NCI-H524 (cell line): ENCODE data around the gene MAD1L1.

Source experiments
- DNase-seq, 2 experiments: peaks; one replicate each; lab custom pipeline; 2025; lab: John Stamatoyannopoulos, UW

Gene MAD1L1

DNA sequence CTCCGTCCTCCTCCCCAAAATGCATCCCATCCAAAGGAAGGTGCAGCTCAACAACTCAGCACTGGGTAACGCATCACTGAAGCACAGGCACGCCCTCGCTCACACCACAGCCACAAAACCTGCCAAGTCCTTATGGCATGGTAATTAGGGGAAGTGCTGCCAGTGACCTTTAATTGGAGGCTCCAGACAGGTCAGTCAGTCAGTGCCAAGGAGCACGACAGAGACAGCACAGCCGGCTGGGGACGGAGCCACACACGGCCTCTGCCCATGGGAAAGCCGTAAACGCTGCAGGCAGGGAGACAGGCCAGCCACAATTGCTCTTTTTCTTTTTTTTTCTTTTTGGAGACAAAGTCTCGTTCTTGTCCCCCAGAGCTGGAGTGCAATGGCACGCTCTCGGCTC is 146.5 kb downstream of the MAD1L1 start:
- DNase-seq, result no peak

DNA sequence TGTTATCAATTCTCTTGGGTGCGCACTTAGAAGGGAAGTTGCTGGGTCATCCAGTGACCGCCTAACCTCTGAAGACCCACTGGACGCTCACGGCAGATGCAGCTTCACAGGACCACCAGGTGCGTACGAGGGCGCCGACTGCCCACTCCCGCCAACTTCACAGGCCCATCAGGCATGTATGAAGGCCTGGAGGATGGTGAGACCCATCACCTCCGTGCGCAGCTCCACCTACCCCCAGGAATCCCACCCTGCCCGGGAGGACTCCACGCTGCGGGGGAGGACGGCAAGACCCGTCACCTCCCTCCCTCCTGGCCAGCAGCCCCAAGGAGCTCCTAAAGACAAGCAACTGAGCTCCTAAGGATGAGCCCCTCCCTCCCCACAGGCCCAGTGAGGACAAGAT is 146.9 kb downstream of the MAD1L1 start:
- DNase-seq, result no peak

DNA sequence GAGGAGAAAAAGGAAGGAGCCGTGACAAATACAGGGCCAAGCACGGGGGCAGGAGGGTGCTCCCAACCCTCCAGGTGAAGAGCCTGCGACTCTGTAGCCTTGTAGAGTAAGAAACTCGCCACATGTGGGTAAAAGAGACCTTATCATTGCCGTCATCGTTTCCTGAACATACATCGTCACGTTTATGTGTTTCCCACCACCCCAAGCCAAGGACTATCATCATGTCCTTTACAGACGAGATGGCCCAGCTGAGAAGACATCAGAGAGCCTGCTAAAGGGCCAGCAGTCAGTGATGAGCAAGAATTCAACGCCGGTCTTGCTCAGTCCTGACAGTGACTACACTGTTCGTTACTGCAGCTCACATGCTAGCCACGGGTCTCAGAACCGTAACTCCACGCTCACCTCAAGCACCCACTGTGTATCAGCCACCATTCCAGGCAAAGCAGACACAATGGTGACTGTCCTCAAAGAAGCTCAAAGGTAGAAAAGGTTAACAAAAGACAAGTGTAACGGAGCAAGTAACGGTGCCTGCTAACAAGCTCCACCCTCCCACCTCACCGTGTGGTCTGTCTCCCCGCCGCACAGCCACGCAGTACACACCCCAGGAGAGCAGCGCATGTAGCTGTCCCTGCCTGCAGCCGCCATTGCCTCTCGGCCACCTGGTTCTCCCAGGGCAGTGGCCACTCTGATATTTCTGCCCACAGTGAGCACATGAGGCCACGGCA is 147.8 kb downstream of the MAD1L1 start:
- DNase-seq, result no peak

DNA sequence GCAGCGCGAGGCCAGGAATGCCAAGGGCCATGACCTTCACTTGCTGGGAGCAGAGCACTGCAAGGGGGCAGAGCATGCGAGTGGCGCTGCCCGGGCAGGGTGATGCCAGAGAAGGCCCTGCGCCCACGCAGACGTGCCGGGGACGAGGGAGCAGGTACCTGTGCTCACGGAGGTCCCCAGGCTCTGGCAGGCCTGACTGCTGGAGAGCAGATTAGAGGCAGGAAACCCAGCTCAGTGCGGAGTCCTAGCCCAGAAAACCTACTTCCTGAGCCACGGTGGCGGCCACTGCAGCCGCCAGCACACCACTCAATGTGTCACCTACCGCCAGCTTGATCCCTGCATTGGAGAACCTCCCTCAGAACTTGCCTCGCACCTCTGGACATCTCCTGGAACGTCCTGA is 148.4 kb downstream of the MAD1L1 start:
- DNase-seq, result no peak

DNA sequence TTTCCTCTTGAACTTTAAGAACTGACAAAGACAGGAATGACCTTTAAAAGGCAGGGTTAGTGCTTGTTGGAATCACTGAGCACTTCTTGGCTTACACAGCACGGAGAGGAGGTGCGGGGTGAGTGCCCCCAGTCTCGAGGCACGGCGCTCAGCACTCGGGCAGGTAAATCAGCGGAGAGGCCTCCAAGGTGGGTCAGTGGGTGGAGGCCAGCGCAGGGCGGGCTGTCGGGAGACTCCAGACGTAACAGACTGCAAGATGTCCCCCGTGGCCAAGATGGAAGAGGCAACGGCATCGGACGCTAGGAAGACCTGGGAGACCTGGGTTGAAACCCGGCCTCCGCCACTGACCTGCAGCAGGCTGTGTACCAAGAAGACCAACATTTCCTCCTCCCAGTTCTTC is 149.4 kb downstream of the MAD1L1 start:
- DNase-seq, result no peak

DNA sequence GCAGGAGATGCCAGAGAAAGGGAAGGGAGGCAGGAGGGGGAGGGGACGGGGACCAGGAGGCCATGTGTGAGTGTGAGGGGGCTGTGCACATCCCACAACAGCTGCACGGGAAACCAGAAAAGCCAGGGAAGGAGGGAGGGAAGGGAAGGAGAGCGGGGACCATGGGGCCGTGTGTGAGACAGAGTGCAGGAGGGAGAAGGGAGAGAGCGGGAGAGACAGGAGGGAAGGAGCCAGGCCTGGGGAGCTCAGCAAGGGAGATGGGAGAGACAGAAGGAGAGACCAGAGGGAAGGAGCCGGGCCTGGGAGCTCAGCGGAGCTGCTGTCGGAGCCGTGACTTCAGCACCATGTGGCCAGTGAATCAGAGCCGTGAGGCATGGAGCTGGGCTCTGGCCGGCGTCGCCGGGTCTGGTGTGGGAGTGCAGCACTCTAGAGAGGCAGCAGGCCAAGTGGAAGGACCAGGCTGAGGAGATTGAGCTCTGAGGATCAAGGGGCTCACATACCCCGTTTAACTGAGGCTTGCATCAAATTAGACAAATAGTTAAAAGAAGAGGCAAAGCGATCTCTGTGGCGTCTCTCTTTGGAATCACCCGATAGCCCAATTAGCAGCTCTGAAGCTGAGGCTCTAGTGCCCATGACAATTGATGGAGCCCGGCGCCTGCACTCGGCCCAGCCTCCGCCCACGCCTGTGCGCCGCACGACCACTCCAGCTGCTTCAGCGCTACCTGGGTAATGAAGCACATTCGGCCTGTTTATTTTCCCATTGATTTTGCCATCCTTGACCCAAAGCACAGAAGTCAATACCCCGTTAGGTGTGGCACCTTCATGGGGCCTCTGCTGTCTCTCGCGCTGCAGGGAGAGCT is 150.4 kb downstream of the MAD1L1 start:
- peak; percentile 15 to 30 for DNase-seq

DNA sequence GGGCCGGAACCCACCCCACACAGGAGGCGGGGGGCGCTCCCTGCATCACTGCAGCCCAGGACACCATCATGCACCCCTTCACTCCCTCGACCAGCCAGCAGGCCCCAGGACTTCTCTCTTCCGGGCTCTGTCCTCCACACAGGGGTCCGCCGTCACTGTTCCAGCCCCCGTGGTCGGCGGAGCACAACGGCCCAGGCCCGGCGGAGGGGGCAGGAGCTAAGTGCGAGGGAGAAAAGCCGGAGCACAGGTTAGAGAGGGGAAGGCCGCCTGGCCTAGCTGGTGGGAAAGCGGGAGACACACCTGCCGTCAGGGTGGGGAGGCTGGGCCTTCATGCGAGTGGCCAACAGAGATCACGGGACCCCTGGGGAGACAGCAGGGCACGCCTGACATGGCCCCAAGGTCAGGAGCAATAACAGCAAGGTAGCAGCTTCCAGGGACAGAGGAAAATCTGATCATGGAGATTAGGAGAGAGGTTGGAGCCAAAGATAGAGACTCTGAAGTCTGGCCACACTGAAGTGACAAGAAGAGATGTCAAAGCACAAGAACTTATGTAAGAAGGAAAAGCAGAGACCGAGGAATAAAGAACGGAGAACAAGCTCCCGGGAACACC is 151.1 kb downstream of the MAD1L1 start:
- no peak for DNase-seq

DNA sequence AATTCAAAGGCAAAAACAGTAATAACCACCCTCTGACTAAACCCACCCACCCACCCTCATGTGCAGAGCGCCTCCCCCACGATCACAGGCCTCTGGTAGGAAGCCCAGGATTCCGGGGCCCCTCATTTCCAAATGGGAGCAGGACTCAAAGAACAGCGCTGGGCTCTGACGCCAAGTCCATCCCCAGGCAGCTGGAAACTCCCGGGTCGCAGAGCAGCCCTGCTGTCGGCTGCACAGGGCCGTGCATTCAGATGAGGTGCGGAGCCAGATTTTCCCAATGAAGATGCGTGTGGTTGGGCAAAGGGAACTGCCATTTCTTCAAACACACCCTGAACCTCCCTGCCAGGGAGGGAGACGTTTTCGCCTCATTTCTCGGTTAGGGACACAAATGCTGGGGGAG is 152.3 kb downstream of the MAD1L1 start:
- no peak for DNase-seq

DNA sequence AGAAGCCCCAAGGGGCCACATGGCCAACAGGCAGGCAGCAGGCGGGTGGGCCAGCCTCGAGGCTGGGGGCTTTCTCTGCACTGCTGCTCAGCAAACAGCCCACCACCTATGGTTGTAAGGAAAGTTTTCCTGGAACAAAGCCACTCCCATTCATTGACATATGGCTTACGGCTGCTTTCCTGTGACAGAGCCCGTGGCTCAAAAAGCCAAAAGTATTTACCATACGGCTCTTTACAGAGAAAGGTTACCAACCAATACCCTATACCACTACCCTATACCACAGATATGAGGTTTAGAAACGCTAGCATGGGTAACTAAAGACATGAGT is 152.7 kb downstream of the MAD1L1 start:
- peak; percentile 56 to 74 for DNase-seq

DNA sequence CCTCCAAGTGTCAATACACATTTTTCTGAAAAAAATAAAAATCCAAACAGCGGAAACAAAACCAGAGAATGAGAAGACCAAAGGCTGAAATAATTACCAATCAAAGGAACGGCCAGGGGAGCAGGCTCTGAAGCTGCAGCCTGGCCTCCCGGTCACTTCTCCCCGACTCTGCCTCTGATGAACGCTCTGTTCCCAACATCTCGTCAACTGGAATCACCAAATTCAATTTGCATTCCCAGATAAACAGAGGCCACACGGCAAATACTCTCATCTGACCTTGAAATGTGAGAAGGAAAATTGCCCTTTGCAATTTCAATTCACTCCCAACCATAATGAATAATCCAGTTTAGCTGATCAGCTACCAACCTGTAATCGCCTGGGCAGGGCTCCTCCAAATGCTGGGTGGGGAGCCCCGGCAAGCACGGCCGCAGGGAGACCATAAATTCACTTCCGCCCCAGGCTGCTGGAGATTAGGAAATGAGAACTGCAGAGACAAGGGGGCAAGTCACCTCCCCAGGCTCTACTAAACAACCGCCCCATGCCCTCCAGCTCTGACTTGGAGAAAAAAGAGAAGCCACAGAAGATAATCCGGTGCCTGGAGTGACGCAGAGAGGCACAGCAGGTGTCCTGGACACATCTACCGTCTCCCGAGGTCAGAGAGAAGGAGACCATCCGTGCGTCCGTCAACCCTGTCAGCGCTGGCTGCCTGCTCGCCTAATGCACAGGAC is 153.2 kb downstream of the MAD1L1 start:
- DNase-seq, result peak; percentile 56 to 74

DNA sequence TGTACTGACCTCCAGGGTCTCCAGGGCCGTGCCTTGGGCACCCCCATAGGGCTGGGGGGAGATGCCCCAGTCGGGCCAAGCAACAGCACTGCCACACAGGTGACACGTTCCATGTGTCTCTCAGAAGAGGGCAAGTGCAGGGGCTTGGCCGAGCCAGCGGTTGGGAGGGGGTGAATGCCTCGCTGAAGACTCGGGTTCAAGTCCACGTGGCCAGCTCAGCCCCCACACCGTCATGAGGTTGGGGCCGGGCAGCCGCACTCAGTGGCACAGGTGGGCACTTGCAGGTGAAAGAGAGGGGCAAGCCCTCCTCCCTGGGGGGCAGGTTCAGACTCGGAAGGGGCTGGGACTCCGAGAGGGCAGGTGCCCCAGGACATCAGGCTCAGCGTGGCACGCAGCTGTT is 153.8 kb downstream of the MAD1L1 start:
- DNase-seq, result no peak

DNA sequence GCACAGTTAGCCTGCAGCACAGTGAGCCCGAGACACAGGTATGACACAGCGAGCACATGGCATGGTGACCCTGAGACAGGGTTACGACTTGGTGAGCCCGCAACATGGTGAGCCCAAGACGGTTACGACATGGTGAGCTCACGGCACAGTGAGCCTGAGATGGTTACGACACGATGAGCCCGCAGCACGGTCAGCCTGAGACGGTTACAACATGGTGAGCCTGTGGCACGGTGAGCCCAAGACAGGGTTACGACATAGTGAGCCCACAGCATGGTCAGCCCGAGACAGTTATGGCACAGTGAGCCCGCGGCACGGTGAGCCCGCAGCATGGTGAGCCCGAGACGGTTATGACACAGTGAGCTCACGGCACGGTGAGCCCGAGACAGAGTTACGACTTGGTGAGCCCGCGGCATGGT is 156.1 kb downstream of the MAD1L1 start:
- no peak for DNase-seq

DNA sequence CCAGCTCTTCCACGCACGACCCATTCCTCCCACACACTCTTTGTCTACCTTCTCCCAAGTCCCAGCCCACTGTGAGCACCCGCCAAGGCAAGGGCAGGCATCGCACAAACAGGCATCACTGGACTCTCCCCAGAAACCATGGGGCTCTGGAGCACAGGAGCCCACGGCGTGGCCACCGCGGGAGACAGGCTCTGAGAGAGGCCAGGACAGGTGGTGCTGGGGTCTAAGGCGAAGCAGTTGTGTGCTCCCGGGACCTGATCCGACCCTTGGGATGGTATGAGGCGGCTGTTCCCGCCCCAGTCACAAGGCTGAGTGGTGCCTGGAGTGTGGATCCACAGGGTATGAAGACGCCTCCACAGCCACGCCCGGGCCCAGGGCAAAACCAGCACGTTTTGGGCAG is 156.9 kb downstream of the MAD1L1 start:
- DNase-seq, result no peak

DNA sequence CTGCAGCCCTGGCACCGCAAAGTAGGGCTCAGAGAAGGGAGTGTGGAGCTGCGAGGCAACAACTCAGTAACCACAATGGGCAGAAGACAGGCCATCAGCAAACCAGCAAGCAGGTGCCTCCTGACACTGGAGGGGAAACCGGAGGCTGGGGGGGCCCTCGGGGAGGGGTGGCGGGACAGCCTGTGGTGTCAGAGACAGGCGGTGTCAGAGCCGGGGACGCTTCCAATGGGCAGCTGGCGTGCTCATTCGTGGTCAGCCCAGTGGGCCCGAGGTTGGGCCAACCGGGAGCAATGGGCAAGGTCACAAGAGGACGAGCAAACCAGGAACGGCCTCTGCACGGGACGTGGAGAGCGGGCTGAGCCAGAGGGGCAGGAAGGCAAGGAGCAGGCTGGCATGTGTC is 158.1 kb downstream of the MAD1L1 start:
- no peak for DNase-seq

DNA sequence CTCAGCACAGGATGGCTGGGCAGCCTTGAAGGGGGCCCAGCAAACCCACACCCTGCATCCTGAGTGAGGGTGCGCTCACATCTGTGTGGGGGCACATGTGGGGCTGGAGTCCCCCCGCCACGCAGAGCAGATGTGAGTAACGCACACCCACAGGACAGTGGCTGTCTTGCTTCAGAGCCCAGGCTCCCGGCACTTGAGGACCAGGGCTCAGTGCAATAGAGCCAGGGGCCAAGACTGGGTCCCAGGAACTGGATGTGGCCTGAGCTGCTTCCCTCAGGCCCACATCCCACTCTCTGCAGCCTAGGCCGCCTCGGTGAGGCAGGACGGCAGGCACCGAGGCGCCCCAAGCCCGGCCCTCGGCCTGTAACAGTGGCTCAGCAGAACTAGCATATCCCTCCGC is 159.9 kb downstream of the MAD1L1 start:
- DNase-seq, result no peak

DNA sequence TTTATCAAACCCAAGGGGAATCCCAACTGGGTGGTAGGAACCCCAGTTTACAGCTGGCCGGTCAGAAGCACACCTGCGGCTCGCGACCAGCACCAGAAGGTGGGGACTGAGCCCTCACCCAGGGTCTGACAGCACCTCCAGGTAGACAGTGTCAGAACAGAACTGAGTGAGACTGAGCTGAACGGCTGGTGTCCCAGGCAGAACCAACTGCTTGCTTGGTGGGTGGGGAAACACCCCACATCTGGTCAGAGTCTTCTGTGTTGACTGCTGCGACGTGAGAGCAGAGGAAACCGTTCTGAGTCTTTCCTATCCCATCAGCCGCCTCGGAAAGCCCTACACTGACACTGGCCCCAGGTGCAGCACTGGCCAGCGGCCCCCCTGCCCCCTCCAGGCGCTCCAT is 160.7 kb downstream of the MAD1L1 start:
- no peak for DNase-seq

DNA sequence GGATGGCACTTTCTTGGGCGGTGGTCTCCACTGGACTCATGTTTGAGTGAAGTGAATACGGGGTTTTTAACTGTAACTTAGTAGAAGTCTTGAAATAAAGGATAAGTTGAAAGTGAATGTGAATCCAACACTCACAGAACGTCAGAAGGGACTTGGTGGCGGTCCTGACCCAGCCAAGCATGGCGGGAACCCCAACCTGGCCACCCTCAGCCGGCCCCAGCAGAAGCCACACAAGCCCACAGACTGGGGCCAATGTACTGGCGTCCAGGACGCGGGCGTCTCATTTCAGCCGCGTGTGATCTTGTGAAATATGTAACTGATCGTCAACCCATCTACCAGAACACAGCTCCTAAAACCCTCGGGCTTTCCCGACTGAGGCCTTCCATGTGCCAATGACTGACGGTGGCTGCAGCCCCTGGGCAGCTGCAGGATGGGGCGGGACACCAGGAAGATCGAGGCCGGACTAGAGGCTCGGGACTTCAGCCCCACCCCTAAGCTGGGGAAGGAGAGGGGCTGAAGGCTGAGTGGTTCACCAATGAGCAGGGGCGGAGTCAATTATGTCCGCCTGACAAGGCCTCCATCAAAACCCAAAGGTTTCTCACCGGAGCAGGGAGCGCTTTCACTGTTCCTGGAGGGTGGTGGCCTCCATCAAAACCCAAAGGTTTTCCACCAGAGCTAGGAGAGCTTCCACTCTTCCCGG is 161.5 kb downstream of the MAD1L1 start:
- DNase-seq, result no peak

DNA sequence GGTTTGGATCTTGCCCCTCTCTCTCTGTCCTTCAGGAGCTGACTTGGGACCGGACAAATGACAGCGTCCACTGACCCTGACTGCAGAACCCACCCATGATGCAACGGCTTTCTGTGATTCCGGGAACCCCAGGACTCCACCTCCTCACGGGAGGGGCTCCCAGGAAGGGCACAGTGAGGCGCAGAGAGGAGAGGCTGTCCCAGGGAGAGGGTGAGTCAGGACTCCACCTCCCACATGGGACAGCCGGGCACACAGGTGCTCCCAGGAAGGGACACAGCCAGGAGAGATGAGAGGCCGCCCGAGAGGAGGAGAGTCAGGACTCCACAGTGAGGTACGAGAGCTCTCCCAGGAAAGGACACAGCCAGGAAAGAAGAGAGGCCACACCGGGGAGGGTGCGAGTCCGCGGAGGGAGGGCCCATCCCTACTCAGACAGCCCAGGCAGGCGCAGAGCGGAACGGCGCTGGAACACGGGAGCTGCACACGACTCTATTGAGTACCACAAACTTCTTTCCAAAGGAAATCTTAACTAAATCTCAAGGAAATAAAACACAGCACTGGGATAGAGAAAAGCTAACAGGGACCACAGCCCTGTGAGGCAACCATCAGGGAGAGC is 162.5 kb downstream of the MAD1L1 start:
- DNase-seq, result no peak

DNA sequence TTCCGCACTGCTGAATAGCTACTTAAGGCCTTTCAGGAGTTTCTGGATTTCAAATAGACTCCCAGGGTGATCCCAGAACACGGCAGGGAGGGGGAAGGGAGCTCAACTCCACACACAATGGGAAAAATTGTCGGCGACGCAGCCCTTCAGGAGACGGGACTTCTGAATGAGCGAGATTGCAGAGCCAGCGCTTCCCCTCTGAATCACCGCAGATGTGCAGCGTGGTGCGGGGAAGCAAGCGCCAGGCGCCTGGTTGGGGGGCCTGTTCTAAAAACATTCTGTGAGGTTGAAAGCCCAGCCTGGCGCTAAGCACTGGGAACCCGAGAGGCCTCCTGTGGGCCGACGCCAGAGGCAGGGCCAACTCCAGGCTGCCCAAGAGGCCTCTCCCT is 163.3 kb downstream of the MAD1L1 start:
- DNase-seq, result no peak

DNA sequence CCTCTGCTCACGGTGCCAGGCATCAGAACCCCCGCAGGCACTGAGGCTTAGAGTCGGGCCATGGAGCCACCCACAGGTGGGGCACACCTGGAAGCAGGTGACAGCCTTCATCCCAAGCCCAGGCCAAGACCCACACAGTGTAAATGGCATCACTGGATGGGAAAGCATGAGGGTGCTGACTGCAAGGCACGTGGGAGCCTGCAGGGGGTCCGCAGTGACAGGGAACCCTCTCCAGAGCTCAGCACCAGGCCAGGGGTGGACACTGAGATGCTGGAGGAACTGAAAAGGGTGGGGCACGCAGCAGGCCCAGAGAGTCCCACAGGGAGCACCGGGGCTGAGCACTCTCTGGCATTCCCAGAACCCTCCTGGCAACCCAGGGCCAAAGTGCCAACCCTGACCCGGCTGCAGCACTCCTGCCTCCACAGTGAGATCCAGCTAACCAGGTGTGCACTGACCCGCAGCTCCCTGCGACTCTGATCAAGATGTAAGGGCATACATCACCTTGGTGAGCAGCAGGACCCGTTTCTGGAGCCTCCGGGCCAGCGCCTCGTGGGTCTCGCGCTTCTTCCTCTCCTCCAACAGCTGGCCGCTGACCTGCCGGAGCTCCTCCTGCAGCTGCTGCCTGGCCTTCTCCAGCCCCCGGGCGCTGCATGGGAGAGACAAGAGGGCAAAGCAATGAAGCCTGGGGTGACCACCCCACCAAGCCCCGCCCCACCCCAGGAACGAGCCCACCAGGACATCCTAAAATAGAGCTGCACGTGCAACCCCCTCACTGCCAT is 163.9 kb downstream of the MAD1L1 start:
- no peak for DNase-seq
